Measurements from ENCODE around the gene ZXDC.

ZXDC gene

DNA sequence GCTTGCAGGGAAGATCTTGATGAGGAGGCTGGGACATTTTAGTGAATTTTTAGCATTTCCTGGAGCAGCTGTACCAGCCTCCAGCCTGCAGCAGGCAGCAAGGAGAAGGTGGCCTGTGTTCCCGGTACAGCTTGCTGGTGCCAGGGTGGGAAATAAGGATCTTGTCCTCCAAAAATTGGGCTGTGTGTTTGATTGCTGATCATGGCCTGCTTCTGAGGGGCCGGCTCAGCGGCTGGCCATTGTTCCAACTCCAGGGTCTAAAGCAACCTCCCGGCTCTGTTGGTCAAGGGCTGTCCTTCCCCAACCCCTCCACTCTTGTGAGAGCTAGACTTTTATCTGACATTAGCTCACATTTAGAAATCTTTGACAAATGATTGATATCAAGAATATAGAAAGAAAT is 75.9 kb downstream of the ZXDC start:
- in situ Hi-C loops (cut with MboI; ENCODE audit: low sequenced_read_pairs) = no loop called here

DNA sequence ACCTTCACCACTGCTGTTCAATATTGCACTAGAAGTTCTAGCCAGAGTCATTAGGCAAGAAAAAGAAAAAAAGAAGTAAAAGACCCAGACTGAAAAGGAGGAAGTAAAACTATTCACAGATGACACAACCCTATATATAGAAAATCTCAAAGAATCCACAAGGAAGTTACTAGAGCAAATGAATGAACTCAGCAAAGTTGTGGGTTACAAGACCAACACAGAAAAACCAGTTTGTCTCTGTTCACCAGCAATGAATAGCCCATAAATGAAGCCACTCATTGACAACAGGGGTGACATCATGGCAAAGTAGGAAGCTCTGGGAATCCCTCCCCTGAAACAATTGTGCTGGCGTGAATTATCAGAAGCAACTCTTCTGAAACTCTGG is 76.3 kb downstream of the ZXDC start:
- in situ Hi-C loops (cut with MboI; ENCODE audit: low sequenced_read_pairs) = no loop called here

DNA sequence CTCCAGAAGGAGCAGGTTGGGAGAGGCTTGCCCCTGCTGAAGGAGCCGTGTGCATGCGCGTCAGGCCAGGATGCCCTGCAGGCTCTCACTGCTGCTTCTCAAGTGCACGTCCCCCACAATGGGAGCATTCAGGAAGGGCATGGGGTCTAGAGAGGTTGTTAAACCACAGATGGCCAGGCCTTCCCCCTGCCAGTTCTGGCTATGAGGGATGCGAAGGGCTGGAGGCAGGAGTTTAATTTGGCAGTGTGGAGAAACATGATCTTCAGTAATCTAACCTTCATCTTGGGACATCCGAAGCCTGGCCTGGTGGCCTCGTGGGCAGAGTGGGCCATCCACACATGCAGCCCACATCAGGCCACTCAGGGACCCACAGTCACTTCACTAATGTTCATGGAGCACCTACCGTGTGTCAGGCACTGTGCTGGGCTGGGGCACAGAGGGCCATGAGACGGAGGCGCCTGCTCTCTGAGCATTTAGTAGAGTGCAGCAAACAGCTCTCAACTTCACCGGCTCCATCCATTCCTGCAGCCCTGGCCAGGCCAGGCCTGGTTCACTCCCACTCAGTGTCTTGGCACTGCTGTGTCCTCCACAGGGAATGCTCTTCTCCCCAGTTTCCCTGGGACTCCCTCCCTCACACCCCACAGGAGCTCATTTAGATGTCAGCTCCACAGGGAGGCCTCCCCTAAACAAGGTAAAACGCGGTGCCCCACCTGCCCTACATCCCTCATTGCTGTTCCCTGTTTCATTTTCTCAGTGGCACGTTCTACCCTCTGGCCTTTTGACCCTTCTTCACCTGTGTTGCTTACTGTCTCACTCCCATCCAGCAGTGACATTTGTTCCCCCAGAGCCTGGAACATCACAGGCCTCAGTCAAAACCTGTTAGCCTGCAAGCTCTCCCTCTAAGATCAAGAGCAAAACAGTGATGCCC is 77.0 kb downstream of the ZXDC start:
- in situ Hi-C loops (cut with MboI; ENCODE audit: low sequenced_read_pairs) = no loop called here

- in situ Hi-C loops (cut with MboI; ENCODE audit: low sequenced_read_pairs) = no loop called here
Measured at GRCh38 chr3:126397610-126398422, 77.9 kb downstream of the ZXDC start.

GRCh38 chr3:126396536-126396935 is 79.2 kb downstream of the ZXDC start:
- in situ Hi-C loops (cut with MboI; ENCODE audit: low sequenced_read_pairs) = no loop called here

- in situ Hi-C loops (cut with MboI; ENCODE audit: low sequenced_read_pairs) = no loop called here
Measured at GRCh38 chr3:126395846-126396513, 79.7 kb downstream of the ZXDC start.

- in situ Hi-C loops (cut with MboI; ENCODE audit: low sequenced_read_pairs) = no loop called here
Measured at GRCh38 chr3:126394977-126395321, 80.7 kb downstream of the ZXDC start.

GRCh38 chr3:126394179-126394976 is 81.3 kb downstream of the ZXDC start, which contains the start of gene CFAP100:
Gene CFAP100, plus strand, starts transcription at chr3:126394909. Its CDS starts 1,092 bp downstream, at chr3:126396001.
- in situ Hi-C loops (cut with MboI; ENCODE audit: low sequenced_read_pairs) = no loop called here

DNA sequence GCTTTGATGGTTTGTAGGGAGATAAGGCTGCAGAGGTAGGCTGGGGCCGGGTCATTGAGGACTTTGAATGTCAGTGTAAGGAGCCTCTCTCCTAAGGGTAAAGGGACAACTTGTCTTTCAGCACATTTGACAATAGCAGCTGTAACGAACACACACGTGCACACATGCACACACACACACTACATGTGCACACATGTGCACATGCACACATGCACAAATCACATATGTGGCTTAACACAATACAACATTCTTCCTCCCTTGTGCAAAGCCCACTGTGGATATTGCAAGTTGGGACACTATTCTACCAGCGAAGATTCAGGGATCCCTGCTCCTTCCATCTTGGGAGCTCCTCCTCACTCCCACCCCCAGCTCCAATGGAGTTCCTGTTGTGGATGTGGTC is 82.1 kb downstream of the ZXDC start:
- in situ Hi-C loops (cut with MboI; ENCODE audit: low sequenced_read_pairs) = no loop called here

DNA sequence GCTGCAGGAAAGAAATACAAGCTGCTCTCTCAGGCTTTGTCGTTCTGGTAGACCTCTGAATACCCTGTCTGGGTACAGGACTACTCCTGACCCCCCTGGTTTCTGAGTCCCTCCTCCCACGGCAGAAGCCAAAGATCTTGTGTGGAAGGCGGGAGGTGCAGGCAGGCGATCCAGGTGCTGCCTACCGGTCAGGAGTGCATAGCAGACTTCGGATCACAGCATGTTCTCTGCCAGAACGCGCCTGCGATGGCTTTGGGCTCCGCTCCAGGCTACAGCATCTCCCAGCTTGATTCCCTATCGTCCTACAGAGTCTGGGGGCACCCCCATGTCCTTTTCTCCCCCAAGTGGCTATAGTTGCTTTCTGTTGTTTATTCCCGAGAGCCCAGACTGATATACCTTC is 83.4 kb downstream of the ZXDC start:
- in situ Hi-C loops (cut with MboI; ENCODE audit: low sequenced_read_pairs) = no loop called here

GRCh38 chr3:126391631-126392030 is 84.1 kb downstream of the ZXDC start:
- in situ Hi-C loops (cut with MboI; ENCODE audit: low sequenced_read_pairs) = no loop called here

DNA sequence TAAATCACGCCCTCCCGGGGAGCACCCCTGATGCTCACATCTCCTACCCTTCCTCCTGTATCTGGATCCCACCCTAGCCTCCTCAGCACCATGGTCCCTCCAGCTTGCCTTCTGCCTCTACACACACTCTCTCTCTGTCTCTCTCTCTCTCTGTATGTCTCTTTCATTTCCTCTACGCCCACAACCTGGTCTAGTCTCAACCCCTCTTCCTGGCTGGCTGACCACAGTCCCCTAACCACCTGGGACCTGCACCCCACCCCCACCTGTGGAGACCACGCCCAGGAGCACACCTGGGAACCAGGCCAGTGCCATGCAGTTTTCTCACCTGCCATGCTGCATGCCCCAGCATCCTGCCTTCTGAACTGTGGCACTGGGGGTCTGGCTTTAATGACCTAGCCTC is 84.9 kb downstream of the ZXDC start:
- in situ Hi-C loops (cut with MboI; ENCODE audit: low sequenced_read_pairs) = no loop called here

- in situ Hi-C loops (cut with MboI; ENCODE audit: low sequenced_read_pairs) = no loop called here
Measured at GRCh38 chr3:126390201-126390600, 85.5 kb downstream of the ZXDC start.

DNA sequence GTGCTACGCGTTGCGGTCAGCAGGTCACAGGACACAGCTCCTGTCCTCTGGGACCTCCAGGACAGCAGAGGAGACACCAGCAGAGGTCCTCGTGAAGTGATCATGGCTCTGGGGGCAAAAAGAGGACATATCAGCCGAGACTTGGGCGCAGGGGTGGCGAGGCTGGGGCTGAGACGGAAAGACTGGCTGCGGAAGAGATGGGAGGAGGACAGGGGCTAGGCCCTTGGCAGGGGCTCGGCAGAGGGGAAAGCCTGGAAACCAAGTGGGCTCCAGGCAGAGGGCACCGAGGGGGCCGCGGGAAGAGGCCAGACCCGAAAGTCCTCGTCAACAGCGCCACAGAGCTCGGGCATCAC is 85.9 kb downstream of the ZXDC start:
- in situ Hi-C loops (cut with MboI; ENCODE audit: low sequenced_read_pairs) = no loop called here

DNA sequence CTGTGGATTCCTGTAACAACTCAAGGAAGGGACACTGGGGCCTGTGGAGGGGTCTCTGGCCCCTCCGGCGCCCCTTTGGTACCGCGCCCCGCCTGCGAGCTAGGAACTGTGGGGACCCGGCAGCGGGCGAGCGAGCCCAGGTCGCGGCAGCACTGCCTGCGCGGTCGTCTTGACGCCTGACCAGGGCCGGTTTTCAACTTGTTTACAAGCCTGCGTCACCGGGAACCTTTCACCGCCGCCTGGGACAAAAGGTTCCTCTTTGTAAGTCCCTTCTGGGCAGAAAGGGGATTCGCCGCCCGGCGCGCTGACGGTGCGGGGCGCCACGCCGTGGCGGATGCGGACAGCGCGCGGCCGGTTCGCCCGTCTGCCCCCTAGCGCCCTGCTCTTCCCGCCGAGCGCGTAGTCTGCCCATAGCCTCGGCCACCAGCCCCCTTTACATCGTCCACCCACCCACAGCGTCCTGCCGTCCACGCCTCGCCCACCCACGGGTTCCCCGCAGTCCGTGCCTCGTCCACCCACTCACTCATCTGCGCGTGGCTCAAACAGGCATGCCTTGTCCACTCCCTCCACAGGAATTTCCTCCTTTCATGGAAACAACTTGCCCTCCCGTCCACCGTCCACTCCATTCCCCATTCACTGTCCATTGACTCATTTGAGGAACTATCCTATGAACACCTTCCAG is 86.4 kb downstream of the ZXDC start:
- in situ Hi-C loops (cut with MboI; ENCODE audit: low sequenced_read_pairs) = no loop called here

All from hTERT RPE-1 (cell line).